GM08714 (cell line): Measurements from ENCODE around the gene UBE2C.
A peak's percentile ranks its signal among the peaks of the same experiment; 100 is the strongest.

Experiments
- H3K4me3 ChIP-seq: fragments of 200-500 bp; sonication (Bioruptor generic); 2 replicates; pipeline ENCODE4 v1.5.1; 2014; ENCODE audit warnings: mild to moderate bottlenecking, low read length, inconsistent platforms
- ZNF274 ChIP-seq: IDR thresholded peaks from 2 replicates; pipeline ENCODE4 v1.6.1; 2012; ENCODE audit warnings: mild to moderate bottlenecking, low read depth, low read length

UBE2C gene

DNA sequence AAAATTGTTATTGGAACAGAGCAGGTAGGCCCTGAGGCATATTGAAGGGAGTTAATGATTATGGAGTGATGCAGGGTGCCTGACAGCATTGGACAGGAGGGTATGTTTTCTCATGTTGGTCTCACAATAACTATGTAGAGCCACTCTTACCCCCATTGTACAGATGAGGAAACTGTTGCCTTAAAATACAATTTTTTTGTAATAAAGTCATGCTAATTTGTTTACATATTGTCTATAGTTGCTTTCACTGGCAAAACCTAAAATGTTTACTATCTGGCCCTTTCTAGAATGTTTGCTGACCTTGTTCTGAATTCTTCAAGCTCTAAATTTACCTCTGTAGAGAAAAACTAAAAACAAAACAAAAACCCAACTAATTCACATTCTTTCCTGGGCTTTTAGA, 39.1 kb downstream of the UBE2C start:
- TF ChIP-seq ZNF274 = no peak
- H3K4me3 ChIP-seq = no peak overlapping the region

DNA sequence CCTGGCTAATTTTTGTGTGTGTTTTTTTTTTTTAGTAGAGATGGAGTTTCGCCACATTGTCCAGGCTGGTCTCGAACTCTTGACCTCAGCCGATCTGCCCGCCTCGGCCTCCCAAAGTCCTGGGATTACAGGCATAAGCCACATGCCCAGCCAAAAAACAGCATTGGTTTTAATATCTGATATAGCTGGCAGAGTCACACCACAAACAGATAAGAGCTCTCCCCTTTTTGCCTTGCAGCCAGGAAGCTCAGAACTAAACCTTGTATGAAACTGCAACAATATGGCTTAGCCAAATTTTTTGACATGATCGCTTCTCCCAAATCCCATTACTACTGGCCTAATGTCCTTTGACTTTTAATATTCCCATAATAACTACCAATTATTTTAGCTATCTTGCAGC, 39.9 kb downstream of the UBE2C start:
- H3K4me3 ChIP-seq = no peak overlapping the region
- TF ChIP-seq ZNF274 = no peak

DNA sequence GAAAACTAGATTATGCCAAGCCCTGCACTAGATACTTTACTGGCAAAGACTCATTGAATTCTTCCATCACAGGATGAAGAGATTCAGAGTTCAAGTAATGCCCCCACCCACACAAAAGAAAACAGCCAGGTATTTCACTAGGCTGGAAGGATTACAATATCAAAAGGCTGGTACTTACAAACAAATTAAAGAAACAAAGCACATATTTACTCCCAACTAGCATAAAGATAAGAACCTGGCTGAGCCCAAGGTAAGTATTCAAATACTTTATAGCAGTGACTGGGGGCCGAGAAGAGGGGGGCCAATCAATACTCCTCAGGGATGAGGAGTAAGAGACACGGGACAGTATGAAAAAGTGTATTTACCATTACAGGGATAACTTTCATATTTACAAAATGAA, 41.0 kb downstream of the UBE2C start:
- TF ChIP-seq ZNF274 = no peak
- no peak overlapping the region for H3K4me3 ChIP-seq

DNA sequence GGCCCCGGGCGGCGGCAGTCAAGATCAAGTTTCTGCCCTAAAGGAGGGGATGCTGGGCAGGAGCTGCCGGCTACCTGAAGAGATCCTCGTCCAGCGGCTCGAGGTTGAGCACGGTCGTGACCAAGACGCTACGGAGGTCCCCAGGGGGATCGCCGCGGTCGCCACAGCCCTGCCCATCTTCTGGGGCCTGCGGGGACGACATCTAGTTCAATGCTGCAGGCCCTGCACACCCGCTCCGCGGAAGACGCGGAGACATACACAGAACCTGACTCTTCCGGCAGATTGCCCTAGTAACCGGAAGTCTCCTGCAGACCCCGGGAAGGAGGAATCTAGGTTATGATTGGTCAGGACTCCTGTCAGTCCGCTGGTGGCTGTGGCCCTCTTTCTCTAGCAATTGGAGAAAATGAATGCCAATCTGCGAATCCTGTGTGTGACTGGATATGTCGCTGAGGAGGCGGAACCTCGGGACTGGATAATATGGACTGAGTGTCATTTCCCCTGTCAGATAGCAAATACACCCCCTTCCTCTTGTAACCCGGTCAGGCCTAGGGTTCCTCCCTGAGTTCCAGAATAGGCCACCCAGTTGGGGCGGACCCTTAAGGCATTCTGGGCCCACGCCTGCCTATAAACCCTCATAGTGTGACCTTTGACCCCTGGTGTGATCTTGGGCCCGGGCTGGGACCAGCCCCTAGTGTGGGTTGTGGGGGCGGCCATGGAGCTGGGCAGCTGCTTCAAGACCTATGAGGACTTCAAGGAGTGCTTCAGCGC, 44.9 kb downstream of the UBE2C start, which contains the start of the genes ACOT8 and ZSWIM3:
TSS of gene ACOT8 (minus strand) at position 279 of the 768 bp plus-strand sequence. CDS start at position 202, 77 bp downstream.
TSS of gene ZSWIM3 (plus strand) at position 501 of the 768 bp plus-strand sequence. CDS start at position 713, 212 bp downstream.
- TF ChIP-seq ZNF274 = no peak
- H3K4me3 ChIP-seq = peak within 1 kb of the TSS; percentile 83

DNA sequence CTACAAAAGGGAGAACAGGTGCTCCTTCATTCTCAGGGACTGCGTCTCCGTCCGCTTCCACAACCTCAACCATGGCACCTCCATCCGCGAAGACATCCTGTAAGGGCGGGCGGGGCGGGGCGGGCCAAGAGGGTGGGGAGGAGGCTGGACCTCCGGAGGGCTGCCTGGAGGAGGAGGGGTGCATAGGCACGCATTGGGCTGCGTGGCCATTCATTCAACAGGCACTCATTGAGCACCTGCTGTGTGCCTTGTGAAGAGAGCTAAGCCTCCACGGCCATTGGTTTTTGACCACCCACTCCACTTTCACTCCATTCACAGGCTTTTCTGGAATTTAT, 45.4 kb downstream of the UBE2C start:
- H3K4me3 ChIP-seq = peak overlapping the region; percentile 76
- no peak for TF ChIP-seq ZNF274

DNA sequence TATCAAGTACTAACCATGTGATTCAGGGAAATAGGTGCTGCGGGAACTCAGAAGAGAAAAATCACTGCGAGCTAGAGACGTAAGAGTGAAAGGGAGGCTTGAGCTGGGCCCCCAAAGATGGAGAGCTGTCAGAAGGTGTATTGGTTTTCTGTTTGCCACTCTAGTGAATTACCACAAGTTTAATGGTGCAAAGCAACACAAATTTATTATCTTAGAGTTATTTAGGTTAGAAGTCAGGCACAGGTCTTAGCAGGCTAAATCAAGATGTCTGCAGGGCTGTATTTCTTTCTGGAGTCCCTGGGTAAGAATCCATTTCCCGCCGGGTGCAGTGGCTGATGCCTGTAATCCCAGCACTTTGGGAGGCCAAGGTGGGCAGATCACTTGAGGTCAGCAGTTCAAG, 47.5 kb downstream of the UBE2C start:
- no peak for TF ChIP-seq ZNF274
- H3K4me3 ChIP-seq = no peak overlapping the region

DNA sequence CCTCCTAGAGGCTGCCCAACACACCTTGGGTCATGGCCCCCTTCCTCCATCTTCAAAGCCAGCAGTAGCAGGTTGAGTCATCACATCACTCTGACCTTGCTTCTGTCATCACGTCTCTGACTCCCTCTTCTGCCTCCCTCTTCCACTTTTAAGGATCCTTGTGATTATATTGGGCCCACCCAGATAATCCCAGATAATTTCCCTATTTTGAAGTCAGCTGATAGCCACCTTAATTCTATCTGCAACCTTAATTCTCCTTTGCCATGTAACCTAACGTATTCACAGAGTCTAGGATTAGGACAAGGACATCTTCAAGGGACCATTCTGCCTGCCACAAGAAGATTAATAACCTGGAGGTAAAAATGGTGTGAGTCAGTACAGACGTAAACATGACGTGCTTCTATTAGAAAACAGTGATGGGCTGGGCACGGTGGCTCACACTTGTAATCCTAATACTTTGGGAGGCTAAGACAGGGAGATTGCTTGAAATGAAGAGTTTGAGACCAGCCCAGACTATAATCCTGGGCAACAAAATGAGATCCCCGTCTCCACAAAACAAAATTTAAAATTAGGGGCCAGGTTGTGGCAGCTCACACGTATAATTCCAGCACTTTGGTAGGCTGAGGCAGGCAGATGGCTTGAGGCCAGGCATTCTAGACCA, 48.2 kb downstream of the UBE2C start:
- no peak overlapping the region for H3K4me3 ChIP-seq
- TF ChIP-seq ZNF274 = no peak

DNA sequence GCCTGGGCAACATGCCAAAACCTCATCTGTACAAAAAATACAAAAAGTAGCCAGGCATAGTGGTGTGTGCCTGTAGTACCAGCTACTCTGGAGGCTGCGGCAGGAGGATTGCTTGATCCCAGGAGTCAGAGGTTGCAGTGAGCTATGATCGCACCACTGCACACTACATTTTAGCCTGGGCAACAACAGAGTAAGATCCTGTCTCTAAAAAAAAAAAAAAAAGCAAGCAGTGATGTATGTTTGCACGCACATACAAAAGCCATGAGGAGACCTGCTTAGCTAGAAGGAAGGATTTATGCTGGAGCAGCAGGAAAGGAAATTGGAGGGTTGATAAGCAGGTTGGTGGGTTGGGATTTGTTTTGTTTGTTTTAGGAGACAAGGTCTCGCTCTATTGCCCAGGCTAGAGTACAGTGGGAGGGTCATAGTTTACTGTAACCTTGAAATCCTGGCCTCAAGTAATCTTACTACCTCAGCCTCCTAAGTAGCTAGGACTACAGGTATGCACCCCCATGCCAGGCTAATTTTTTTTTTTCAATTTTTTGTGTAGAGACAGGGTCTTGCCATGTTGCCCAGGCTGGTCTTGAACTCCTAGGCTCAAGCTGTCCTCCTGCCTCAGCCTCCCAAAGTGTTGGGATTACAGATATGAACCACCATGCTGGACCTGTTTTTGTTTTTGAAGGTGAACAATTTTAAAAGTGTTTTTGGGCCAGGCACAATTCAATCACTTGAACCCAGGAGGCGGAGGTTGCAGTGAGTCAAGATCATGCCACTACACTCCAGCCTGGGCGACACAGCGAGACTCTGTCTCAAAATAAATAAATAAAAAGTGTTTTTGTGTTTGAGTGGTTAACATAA, 49.0 kb downstream of the UBE2C start:
- no peak overlapping the region for H3K4me3 ChIP-seq

DNA sequence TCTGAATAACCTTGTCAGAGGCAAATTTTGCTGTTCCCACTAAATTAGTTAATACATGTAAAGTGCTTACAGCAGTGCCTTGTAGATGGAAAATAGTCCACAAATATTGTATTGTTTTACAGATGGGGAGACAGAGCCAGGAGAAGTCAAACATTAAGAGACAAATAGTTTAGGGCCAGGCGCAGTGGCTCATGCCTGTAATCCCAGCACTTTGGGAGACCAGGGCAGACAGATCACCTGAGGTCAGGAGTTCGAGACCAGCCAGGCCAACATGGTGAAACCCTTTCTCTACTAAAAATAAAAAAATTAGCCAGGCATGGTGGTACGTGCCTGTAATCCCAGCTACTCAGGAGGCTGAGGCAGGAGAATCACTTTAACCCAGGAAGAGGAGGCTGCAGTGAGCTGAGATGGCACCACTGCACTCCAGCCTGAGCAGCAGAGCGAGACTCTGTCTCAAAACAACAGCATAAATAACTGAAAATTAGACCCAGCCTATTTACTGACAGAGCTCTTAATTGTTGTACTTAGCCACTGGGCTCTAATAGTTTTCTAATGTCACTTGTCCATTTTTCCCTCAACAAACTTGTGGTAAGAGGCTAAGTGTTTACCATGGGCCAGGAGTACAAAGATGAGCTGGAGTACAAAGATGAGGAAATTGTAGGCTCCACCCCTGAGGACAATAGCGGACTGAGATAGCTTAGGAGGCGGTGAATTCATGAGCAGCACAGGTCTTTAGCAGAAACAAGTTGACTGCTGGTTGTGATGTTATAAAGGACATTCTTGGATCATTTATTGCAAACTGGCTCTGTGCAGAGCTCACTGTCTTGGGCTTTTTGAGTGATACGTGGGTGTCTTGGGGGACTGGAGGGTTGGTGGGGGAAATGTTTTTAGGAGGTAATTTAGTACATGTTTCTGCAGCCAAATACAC, 51.4 kb downstream of the UBE2C start:
- no peak for TF ChIP-seq ZNF274
- H3K4me3 ChIP-seq = no peak overlapping the region

More for the DNA sequence above, 49.0 kb downstream of the UBE2C start:
- TF ChIP-seq ZNF274 = no peak

DNA sequence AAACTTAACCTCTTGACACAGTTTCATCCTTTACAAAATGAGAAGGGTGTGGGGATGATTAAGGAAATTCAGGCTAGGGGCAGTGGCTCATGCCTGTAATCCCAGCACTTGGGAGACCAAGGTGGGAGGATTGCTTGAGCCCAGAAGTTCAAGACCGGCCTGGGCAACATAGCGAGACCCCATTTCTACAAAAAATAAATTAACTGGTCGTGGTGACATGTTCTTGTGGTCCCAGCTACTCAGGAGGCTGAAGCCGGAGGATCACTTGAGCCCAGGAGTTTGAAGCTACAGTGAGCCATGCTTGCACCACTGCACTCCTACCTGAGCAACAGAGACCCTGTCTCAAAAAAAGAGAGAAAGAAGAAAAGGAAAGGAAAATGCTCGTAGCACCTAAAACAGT, 54.0 kb downstream of the UBE2C start:
- H3K4me3 ChIP-seq = no peak overlapping the region
- no peak for TF ChIP-seq ZNF274
